GM06990 (cell line): ENCODE measurements around the gene EPHA6.
"Not testable (repeated sequence)": the region's sequence is repeated elsewhere in the genome, so short reads cannot be mapped to it uniquely, and the experiment has no call there.

Experiments
- DNase-seq: peaks from one replicate; pipeline ENCODE4 v3.0.0-alpha.2; 2011; ENCODE audit not compliant: insufficient read length; ENCODE audit errors: extremely low read depth
- H3K27me3 ChIP-seq: replicated peaks from 2 replicates; pipeline ENCODE4 v1.6.0; 2011; ENCODE audit warnings: low read length; ENCODE audit not compliant: control insufficient read depth, insufficient read depth
- H3K36me3 ChIP-seq: 2 replicates; pipeline ENCODE4 v1.5.1; 2011; ENCODE audit warnings: low read length; ENCODE audit not compliant: control insufficient read depth, insufficient read depth
- H3K4me3 ChIP-seq: replicated peaks from 2 replicates; pipeline ENCODE4 v1.5.1; 2011; ENCODE audit warnings: low read depth, mild to moderate bottlenecking, control low read depth, low read length
- TF ChIP-seq, protein P1 (sequence below): IDR thresholded peaks from 2 replicates; pipeline ENCODE4 v1.5.1; 2011; ENCODE audit warnings: low read length, control low read depth, mild to moderate bottlenecking, inconsistent platforms; ENCODE audit not compliant: insufficient read depth, poor library complexity, severe bottlenecking

The EPHA6 gene

DNA sequence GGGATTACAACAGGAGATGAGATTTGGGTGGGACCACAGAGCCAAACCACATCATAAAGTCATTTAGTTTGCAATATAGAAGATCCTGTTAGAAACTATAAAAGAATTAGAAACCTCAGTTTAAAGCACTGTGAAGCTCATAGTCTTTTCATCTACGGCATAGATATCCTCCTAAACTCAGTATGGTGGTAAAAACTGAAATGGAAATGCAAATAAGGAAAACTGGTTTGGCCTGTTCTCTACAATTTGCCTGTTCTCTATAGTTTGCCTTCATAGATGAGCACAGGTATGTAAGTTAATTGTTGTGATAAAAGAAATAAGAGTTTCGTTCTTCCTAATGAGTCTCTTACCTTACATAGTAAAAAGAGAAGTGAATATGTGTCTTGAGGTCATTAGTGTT is 618.5 kb downstream of the EPHA6 start:
- no peak overlapping the region for H3K4me3 ChIP-seq
- no peaks in the 10 kb centered on the region for H3K36me3 ChIP-seq
- DNase-seq: no peak
- TF ChIP-seq, protein P1, sequence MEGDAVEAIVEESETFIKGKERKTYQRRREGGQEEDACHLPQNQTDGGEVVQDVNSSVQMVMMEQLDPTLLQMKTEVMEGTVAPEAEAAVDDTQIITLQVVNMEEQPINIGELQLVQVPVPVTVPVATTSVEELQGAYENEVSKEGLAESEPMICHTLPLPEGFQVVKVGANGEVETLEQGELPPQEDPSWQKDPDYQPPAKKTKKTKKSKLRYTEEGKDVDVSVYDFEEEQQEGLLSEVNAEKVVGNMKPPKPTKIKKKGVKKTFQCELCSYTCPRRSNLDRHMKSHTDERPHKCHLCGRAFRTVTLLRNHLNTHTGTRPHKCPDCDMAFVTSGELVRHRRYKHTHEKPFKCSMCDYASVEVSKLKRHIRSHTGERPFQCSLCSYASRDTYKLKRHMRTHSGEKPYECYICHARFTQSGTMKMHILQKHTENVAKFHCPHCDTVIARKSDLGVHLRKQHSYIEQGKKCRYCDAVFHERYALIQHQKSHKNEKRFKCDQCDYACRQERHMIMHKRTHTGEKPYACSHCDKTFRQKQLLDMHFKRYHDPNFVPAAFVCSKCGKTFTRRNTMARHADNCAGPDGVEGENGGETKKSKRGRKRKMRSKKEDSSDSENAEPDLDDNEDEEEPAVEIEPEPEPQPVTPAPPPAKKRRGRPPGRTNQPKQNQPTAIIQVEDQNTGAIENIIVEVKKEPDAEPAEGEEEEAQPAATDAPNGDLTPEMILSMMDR: no peak
- no peaks in the 10 kb centered on the region for H3K27me3 ChIP-seq

GRCh38 chr3:97438131-97438530 is 623.7 kb downstream of the EPHA6 start:
- no peaks in the 10 kb centered on the region for H3K36me3 ChIP-seq
- H3K27me3 ChIP-seq: no peaks in the 10 kb centered on the region
- DNase-seq: no peak
- H3K4me3 ChIP-seq: no peak overlapping the region
- TF ChIP-seq, protein P1: no peak

DNA sequence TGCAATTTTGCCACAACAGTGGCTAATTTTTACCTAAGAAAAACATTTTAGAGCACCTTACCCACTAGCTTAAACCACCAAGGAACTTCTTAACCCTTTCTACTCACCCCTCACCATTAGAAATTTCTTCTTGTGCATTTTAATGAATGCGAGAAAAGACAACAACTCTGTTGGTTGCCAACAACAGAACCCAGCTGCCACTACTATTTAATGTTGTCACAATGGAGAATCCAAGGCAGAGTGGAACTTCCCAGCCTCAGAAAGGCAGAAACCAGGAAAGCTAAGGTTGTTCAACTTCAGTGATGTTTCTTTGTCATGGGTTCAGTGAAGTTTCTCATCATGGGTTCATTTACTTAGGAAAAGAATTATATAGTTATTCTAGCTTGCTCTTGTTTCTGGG is 625.0 kb downstream of the EPHA6 start:
- TF ChIP-seq, protein P1: no peak
- no peaks in the 10 kb centered on the region for H3K27me3 ChIP-seq
- H3K4me3 ChIP-seq: no peak overlapping the region
- no peak for DNase-seq
- no peaks in the 10 kb centered on the region for H3K36me3 ChIP-seq

GRCh38 chr3:97464035-97464434 is 649.6 kb downstream of the EPHA6 start:
- no peak for DNase-seq
- Histone ChIP-seq H3K36me3 (no peaks in the 10 kb centered on the region), H3K4me3 (no peak overlapping the region), H3K27me3 (no peaks in the 10 kb centered on the region)
- TF ChIP-seq, protein P1: no peak

GRCh38 chr3:97470481-97470880 is 656.1 kb downstream of the EPHA6 start:
- no peaks in the 10 kb centered on the region for H3K27me3 ChIP-seq
- TF ChIP-seq, protein P1: no peak
- H3K36me3 ChIP-seq: no peaks in the 10 kb centered on the region
- no peak for DNase-seq
- no peak overlapping the region for H3K4me3 ChIP-seq

DNA sequence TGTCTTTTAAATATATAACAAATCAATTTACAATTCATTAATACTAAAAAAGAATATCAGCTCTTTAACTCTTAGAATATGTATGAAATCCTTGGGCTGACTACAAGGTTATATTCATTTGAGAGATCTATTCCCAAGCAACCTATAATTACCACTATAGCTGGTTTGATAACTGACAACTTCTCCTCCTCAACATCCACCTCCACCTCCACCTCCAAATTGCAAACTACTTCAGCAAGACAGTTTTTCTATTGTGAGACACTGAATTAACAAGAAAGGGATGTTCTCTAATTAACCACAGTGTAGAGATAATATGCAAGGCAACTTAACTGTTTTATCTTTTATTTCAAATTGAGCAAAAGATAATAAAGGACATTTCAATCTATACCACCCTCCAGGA is 665.3 kb downstream of the EPHA6 start:
- Histone ChIP-seq H3K27me3 (no peaks in the 10 kb centered on the region), H3K36me3 (no peaks in the 10 kb centered on the region), H3K4me3 (no peak overlapping the region)
- TF ChIP-seq, protein P1: no peak
- no peak for DNase-seq

DNA sequence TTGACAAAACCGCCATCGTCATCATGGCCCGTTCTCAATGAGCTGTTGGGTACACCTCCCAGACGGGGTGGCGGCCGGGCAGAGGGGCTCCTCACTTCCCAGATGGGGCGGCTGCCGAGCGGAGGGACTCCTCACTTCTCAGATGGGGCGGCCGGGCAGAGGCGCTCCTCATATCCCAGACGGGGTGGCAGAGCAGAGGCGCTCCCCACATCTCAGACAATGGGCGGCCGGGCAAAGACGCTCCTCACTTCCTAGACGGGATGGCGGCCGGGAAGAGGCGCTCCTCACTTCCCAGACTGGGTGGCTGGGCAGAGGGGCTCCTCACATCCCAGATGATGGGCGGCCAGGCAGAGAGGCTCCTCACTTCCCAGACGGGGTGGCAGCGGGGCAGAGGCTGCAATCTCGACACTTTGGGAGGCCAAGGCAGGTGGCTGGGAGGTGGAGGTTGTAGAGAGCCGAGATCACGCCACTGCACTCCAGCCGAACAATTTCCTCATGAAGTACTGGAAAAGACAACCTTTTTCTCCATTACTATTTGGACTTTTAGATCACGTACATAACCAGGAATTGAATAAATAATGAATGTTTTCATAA is 666.4 kb downstream of the EPHA6 start:
- H3K36me3 ChIP-seq, H3K27me3 ChIP-seq, H3K4me3 ChIP-seq, DNase-seq: not testable (repeated sequence)
